ENCODE measurements around the gene FAM110D. TPM values are rescaled to one million over a fixed set of nuclear protein-coding genes. Genes with fewer than 3 reads are reported as not detected.
A peak's percentile ranks its signal among the peaks of the same experiment; 100 is the strongest.

The FAM110D gene
- total RNA-seq, 1 experiment from 2014 or later = not detected

DNA sequence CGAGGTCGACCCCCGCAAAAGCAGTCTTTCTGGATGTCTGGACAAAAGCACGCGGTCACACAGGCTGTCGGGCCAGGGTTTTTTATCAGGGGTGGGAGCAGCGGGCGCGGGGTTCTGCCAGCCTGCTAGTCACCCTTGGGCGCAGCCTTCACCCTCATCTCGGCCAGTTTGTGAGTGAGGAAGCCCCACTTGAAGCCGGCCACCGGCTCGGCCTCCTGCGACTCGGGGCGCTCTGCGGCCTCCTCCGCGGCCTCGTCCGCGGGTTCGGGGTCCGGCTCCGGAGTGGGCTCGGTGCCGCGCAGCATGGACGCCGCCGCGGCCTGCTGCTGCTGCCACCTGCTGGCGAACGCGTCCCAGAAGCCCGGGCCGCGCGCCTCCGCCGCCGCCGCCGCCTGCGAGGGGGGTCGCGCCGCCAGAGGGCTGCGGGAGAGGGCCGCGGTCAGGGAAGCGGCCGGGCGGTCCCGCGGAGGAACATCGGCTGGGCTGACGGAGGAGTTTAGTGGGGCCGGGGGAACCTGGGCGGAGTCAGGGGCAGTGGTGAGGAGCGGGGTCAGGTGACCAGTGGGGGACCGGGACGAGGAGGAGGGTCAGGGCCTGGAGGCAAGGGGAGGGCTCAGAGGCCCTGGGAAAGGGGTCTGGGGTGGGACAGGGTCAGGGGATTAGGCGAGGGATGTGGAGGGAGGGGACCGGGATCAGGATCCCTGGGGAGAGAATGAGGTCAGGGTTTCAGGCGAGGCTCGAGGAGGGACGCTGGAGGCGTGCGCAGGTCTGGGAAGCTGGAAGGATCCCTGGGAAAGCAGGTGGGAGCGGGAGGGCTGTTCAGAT lies 5.4 kb downstream of the FAM110D start:
- H3K4me3 ChIP-seq (ENCODE audit: low read length) = no peak overlapping the region
- no peaks in the 10 kb centered on the region for H3K9me2 ChIP-seq (replicated peaks; ENCODE audit: insufficient read depth, low read length)
- no peaks in the 10 kb centered on the region for H4K20me1 ChIP-seq (ENCODE audit: insufficient read depth, low read depth, low read length)
- H3K79me2 ChIP-seq (ENCODE audit: low read length) = no peaks in the 10 kb centered on the region
- no peaks in the 10 kb centered on the region for H3K9me3 ChIP-seq (ENCODE audit: low read length)
- H3K27me3 ChIP-seq (ENCODE audit: low read length) = no peaks in the 10 kb centered on the region
- H2AFZ ChIP-seq (ENCODE audit: low read length) = no peak overlapping the region
- no peak overlapping the region for H3K4me2 ChIP-seq (ENCODE audit: low read depth, low read length, poor library complexity, severe bottlenecking)
- H3K27ac ChIP-seq (ENCODE audit: low read length) = no peak overlapping the region
- H3K36me3 ChIP-seq (ENCODE audit: insufficient read depth, low read length) = no peaks in the 10 kb centered on the region
- peaks cover under 1% of the 10 kb centered on the region for H3K4me1 ChIP-seq (ENCODE audit: low read length)
- H3K9ac ChIP-seq (ENCODE audit: low read length) = no peak overlapping the region
- DNase-seq = no peak

DNA sequence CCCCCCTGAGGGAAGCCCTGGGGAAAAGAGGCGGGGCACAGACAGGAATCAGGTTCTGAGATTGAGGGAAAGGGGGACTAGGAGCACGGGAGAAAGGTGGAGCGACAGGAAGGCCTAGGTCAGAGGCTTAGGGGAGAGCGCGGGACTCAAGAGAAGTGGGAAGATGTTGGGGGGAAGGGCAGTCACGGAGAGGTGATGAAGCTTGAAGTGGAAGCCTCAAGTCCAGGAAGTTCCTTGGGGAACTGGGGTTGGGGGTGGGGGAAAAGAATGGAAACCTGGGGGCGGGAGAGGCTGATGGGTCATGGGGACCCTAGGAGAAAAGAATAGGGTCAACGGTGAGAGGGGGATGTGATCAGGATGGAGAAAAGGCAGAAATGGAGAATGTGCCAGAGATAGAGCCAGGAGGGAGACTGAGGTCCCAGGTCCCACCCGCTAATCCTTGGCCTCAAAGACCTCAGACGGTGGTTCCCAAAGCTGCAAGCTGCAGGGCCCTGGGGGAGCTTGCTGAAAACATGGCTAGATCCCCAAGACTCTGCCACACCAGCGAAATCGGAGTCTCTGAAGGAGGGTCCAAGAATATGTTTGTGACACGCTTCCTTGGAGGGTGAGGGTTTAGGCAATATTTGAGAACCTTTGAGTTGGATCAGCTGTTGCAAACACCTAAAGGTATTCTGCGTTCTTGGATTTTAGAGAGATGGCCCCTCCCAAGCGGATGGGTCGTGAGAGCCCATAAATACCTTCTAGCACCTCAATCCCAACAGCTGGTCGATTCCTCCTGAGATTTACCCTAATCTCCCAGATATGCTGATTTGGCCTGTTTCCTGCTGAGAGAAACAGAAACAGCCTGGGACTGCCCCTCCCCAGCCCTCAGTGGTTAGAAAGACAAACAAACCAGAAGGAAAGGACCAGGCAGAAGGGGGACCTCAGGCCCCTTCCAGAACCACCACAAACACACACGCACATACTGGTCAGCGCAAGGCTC lies 6.3 kb downstream of the FAM110D start:
- Histone ChIP-seq H3K9me3 (ENCODE audit: low read length) (no peaks in the 10 kb centered on the region), H3K79me2 (ENCODE audit: low read length) (peaks cover 4% of the 10 kb centered on the region), H3K27me3 (ENCODE audit: low read length) (no peaks in the 10 kb centered on the region), H4K20me1 (ENCODE audit: insufficient read depth, low read depth, low read length) (no peaks in the 10 kb centered on the region; the same call in 1 of the 2 replicates), H3K27ac (ENCODE audit: low read length) (no peak overlapping the region), H3K4me3 (ENCODE audit: low read length) (no peak overlapping the region), H3K9me2 (replicated peaks; ENCODE audit: insufficient read depth, low read length) (no peaks in the 10 kb centered on the region), H3K36me3 (ENCODE audit: insufficient read depth, low read length) (no peaks in the 10 kb centered on the region), H3K4me2 (ENCODE audit: low read depth, low read length, poor library complexity, severe bottlenecking) (no peak overlapping the region), H3K9ac (ENCODE audit: low read length) (no peak overlapping the region), H2AFZ (ENCODE audit: low read length) (no peak overlapping the region), H3K4me1 (ENCODE audit: low read length) (peaks cover 4% of the 10 kb centered on the region)
- DNase-seq = no peak

- peaks cover 15% of the 10 kb centered on the region for H3K4me1 ChIP-seq (ENCODE audit: low read length)
- H3K9me2 ChIP-seq (replicated peaks; ENCODE audit: insufficient read depth, low read length) = no peaks in the 10 kb centered on the region
- no peak overlapping the region for H3K27ac ChIP-seq (ENCODE audit: low read length)
- H3K27me3 ChIP-seq (ENCODE audit: low read length) = no peaks in the 10 kb centered on the region
- DNase-seq = no peak
- 0 out of 2 replicates have a peak, but pooled peaks cover 9% of the 10 kb centered on the region for H3K36me3 ChIP-seq (ENCODE audit: insufficient read depth, low read length)
- H2AFZ ChIP-seq (ENCODE audit: low read length) = no peak overlapping the region
- H3K9me3 ChIP-seq (ENCODE audit: low read length) = no peaks in the 10 kb centered on the region
- no peak overlapping the region for H3K4me3 ChIP-seq (ENCODE audit: low read length)
- no peak overlapping the region for H3K4me2 ChIP-seq (ENCODE audit: low read depth, low read length, poor library complexity, severe bottlenecking)
- H4K20me1 ChIP-seq (ENCODE audit: insufficient read depth, low read depth, low read length) = no peaks in the 10 kb centered on the region; the same call in 1 of the 2 replicates
- no peak overlapping the region for H3K9ac ChIP-seq (ENCODE audit: low read length)
- peaks cover 18% of the 10 kb centered on the region for H3K79me2 ChIP-seq (ENCODE audit: low read length)
These were observed 7.9 kb downstream of the FAM110D start for GRCh38 chr1:26166719-26167281.

- Histone ChIP-seq H3K27me3 (ENCODE audit: low read length) (no peaks in the 10 kb centered on the region), H4K20me1 (ENCODE audit: insufficient read depth, low read depth, low read length) (no peaks in the 10 kb centered on the region; the same call in 1 of the 2 replicates), H3K79me2 (ENCODE audit: low read length) (peaks cover 18% of the 10 kb centered on the region), H2AFZ (ENCODE audit: low read length) (peak within 1 kb of the TSS; percentile 69; the same call in 1 of the 2 replicates), H3K36me3 (ENCODE audit: insufficient read depth, low read length) (0 out of 2 replicates have a peak, but pooled peaks cover 9% of the 10 kb centered on the region), H3K4me1 (ENCODE audit: low read length) (peaks cover 15% of the 10 kb centered on the region), H3K4me3 (ENCODE audit: low read length) (peak within 1 kb of the TSS; percentile 99), H3K9ac (ENCODE audit: low read length) (peak within 1 kb of the TSS; percentile 97), H3K27ac (ENCODE audit: low read length) (no peak within 1 kb of the TSS; the same call in 1 of the 2 replicates), H3K4me2 (ENCODE audit: low read depth, low read length, poor library complexity, severe bottlenecking) (peak within 1 kb of the TSS; percentile 91), H3K9me2 (replicated peaks; ENCODE audit: insufficient read depth, low read length) (no peaks in the 10 kb centered on the region), H3K9me3 (ENCODE audit: low read length) (no peaks in the 10 kb centered on the region)
- no peak for DNase-seq
These were observed 9.7 kb downstream of the FAM110D start, which contains the start of gene C1orf232 for GRCh38 chr1:26168410-26169197. C1orf232 (minus strand) TSS chr1:26168963; CDS start chr1:26168499, 464 bp downstream.

DNA sequence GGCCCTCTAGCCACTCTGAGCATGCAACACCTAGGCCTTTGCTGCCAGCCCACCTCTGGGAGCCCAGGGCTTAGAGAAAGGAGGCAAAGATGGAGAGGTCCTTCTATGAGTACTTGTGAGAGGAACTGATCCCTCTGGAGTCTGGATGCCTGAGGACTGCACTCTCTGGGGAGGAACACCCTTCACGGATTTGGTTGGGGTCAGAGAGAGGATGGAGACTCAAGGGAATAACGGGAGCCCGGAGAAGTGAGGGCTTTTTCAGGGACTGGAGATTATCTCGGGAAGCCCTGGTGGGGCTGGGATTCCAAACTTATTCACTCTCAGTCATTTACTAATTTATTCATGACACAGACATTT lies 10.3 kb downstream of the FAM110D start:
- H3K9me3 ChIP-seq (ENCODE audit: low read length) = no peaks in the 10 kb centered on the region
- peak overlapping the region; percentile 50; the same call in 1 of the 2 replicates for H3K9ac ChIP-seq (ENCODE audit: low read length)
- peak; percentile 45 for DNase-seq
- peaks cover 18% of the 10 kb centered on the region for H3K79me2 ChIP-seq (ENCODE audit: low read length)
- H3K9me2 ChIP-seq (replicated peaks; ENCODE audit: insufficient read depth, low read length) = no peaks in the 10 kb centered on the region
- no peaks in the 10 kb centered on the region; the same call in 1 of the 2 replicates for H4K20me1 ChIP-seq (ENCODE audit: insufficient read depth, low read depth, low read length)
- H3K4me2 ChIP-seq (ENCODE audit: low read depth, low read length, poor library complexity, severe bottlenecking) = peak overlapping the region; percentile 91
- peak overlapping the region; percentile 51; the same call in 1 of the 2 replicates for H2AFZ ChIP-seq (ENCODE audit: low read length)
- 0 out of 2 replicates have a peak, but pooled peaks cover 9% of the 10 kb centered on the region for H3K36me3 ChIP-seq (ENCODE audit: insufficient read depth, low read length)
- H3K4me3 ChIP-seq (ENCODE audit: low read length) = peak overlapping the region; percentile 99; the same call in 1 of the 2 replicates
- no peak overlapping the region for H3K27ac ChIP-seq (ENCODE audit: low read length)
- no peaks in the 10 kb centered on the region for H3K27me3 ChIP-seq (ENCODE audit: low read length)
- peaks cover 15% of the 10 kb centered on the region for H3K4me1 ChIP-seq (ENCODE audit: low read length)

GRCh38 chr1:26169669-26170471 lies 11.0 kb downstream of the FAM110D start, which contains the start of gene ZNF593:
ZNF593 (plus strand) TSS chr1:26169908; CDS start chr1:26169984, 76 bp downstream.
- Histone ChIP-seq H3K79me2 (ENCODE audit: low read length) (peaks cover 18% of the 10 kb centered on the region), H2AFZ (ENCODE audit: low read length) (peak within 1 kb of the TSS; percentile 69; the same call in 1 of the 2 replicates), H3K9me3 (ENCODE audit: low read length) (no peaks in the 10 kb centered on the region), H3K4me3 (ENCODE audit: low read length) (peak within 1 kb of the TSS; percentile 99), H3K9ac (ENCODE audit: low read length) (peak within 1 kb of the TSS; percentile 97), H3K27ac (ENCODE audit: low read length) (peak within 1 kb of the TSS; percentile 46), H4K20me1 (ENCODE audit: insufficient read depth, low read depth, low read length) (no peaks in the 10 kb centered on the region; the same call in 1 of the 2 replicates), H3K36me3 (ENCODE audit: insufficient read depth, low read length) (0 out of 2 replicates have a peak, but pooled peaks cover 9% of the 10 kb centered on the region), H3K4me1 (ENCODE audit: low read length) (peaks cover 15% of the 10 kb centered on the region), H3K9me2 (replicated peaks; ENCODE audit: insufficient read depth, low read length) (no peaks in the 10 kb centered on the region), H3K27me3 (ENCODE audit: low read length) (no peaks in the 10 kb centered on the region), H3K4me2 (ENCODE audit: low read depth, low read length, poor library complexity, severe bottlenecking) (peak within 1 kb of the TSS; percentile 91)
- peak; percentile 97 for DNase-seq

All from Karpas-422 (cell line).